Measurements from ENCODE around the gene WDR44.
A peak's percentile ranks its signal among the peaks of the same experiment; 100 is the strongest.
"Not testable (repeated sequence)": the region's sequence is repeated elsewhere in the genome, so short reads cannot be mapped to it uniquely, and the experiment has no call there.

Gene WDR44

DNA sequence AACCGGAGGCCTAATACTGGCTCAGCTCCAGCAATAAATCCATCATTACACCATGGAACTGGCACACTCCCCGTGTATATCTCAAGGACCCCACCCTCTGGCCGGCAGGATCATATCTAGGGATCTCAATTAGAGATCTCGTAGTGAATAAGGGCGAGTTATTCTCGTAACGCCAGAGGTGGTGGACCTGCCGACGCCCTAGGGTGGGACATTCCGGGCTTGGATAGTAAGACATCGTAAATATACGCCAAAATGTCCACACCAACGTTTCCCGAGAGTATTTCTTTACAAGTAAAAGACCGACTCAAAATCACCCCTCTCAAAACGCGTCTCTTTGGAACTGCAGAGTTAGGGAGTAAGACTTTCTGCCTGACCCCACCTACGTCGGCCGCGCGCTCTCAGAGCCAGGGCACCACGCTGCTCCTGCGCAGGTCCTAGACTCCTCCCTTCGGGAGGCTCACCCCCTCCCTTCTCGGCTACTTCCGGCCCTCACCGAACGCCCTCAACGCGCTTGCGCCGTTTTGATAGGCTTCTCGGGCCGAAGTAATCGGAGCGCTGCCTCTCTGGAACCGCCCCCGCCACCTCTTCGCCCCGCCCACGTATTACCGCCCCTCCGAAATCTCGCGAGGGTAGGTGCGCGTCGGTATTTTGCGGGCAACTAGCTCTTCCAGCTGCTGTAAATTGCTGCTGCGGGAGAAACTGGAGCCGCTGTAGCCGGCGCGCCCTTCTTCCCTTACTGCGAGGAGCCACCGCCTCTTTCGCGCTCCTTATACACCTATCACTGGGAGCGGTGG, at the start of gene WDR44:
Gene WDR44, plus strand, starts transcription at position 643 of the 794 bp plus-strand sequence. CDS start 398 bp downstream, outside the sequence.
- DNase-seq, result peak; percentile 84

DNA sequence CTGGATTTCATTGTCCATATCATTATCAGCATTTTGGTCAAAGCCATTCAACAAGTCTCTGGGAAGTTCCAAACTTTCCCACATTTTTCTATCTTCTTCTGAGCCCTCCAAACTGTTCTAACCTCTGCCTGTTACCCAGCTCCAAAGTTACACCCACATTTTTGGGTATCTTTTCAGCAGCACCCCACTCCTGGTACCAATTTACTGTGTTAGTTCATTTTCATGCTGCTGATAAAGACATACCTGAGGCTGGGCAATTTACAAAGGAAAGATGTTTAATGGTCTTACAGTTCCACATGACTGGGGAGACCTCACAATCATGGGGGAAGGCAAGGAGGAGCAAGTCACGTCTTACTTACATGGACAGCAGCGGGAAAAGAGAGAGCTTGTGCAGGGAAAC, 40.1 kb upstream of the WDR44 start:
- DNase-seq, result not testable (repeated sequence)

DNA sequence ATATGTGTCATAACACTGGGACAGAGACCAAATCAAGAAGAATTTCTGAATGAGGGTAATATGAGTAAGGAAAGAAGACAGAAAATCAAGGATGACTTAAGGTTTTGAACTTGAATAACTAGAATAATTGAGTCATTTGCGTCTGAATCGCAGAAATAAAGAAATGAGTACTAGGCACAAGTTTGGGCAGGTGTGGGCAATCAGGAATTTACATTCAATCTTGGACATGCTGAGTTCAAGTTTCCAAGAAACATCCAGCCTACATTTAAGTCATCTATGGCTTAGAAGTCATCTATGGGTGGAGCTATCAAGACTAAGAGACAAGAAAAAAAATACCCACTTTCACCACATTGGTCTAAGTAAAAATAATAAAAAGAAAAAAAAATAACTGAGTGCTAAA, 30.4 kb upstream of the WDR44 start:
- no peak for DNase-seq

GRCh38 chrX:118324588-118324987, 21.3 kb upstream of the WDR44 start:
- no peak for DNase-seq

DNA sequence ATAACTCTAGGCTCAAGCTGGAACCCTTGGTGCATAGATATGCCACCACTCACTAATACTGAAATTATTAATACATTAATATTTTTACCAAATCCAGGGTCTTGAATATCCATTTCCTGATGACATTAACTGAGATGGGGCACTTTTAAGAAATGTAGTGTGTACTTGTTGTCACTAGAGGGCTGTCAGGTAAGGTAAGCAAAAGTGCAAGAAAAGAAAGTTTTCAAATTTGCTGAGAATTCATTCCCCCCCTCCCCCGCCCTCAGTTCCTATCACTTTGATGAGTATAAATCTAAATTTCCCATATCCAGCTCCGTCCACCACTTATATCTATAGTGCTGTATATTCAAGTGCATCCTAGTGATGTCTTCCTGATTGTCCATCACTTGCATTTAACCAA, 20.5 kb upstream of the WDR44 start:
- no peak for DNase-seq

DNA sequence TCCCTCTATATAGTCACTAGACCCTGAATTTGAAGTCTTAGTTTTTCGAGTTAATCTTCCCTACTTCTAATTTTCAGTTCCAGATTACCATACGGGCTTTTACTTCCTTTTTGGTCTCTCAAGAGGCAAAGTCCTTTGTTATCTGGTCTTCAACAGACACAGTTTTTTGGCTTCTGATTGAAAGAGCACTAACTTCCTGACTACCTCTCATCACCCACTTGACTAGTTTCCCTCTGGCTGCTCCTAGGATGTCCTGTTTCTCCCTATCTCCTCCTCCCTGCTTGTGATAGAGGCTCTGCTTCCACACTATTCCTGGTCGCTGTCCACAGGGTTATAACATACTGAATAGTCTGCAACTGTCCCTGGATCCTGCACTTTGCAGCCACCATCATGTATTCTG, 16.7 kb upstream of the WDR44 start:
- no peak for DNase-seq

DNA sequence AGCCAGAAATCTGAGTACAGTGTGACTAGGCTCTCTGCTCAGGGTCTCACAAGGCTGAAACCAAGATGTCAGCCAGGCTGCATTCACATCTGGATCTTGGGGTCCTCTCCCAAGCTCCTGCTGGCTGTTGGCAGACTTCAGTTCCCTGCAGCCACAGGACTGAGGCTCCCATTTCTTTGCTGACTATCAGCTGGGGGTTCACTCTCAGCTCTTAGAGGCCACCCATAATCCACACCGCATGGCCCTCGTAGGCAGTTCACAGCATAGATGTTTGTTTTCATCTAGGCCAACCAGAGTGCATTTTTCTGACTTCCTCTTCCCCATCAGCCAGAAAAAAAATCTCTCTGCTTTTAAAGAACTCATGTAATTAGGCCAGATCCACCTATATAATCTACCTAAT, 8.2 kb upstream of the WDR44 start:
- DNase-seq, result no peak

DNA sequence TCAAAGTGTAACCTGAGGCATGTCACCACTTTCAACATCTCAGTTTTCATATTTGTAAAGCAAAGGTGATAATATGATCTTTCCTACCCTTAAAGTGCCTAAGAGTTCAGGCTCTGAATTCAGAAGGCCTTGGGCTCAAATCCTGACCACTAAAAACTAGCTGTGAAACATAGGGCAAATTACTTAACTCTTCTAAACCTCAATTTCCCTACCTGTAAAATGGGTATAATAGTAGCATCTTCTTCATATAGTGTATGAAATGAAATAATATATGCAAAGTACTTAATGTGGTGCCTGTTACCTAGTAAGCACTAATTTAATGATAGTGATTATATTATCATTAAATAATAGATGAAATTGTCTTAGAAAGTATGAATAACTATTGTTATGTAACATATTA, 7.0 kb upstream of the WDR44 start:
- DNase-seq, result no peak

DNA sequence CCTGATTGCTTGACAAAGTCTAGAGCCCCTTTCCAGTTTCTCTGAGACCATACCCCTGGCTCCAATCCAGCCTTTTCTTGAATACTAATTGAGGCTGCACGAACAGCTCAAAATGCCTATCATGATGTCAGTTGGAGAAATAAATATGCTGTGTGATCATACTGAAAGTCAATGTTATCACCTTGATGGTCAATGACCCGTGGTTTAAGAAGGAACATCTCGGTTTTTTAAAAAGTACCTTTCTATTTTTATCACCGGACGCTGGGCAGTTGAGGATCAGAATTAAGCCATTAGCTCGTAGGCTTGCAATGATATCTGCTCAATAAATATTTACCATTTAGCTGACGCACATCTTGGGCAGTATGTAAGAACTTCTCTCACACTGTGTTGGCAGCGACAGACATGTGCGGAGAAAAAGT, 852 bp upstream of the WDR44 start:
- DNase-seq, result peak; percentile 39

DNA sequence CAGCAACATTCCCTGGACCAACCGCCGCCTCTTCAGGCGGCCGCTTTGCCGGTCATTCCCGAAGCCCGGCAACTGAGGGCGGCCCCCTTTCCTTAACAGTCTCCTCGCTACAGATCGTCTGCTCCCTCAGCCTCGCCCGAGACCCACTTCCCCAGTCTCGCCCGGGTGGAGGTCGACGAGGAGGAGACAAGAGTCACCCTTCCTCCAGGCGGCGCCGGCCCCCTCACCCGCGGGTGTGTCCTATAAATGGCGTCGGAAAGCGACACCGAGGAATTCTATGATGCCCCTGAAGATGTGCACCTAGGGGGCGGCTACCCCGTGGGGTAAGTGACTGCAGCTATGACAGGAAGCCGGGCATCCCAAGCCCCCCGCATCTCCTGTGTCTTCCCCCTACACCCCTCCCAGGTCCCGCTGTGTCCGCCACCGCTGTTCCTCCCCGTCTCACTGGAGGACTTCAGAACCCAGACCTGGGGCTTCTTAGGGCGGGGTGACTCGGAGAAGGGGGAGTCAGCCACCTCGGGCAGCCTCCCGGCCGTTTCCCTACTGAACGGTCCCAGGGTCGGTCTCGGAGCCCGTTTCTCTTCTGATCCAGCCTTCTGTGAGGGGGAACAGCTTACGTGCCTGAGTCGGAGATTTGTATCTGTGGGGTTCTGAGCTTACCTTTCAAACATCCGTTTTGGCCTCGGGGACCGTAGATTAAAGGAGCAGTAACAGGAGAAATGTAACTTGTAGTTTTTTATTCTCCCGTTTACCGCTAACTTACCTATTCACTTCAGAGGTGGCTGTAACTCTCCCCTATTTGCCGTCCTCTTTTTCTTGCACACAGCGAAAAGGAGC, 570 bp downstream of the WDR44 start:
- no peak for DNase-seq

GRCh38 chrX:118347131-118347530, 1.2 kb downstream of the WDR44 start:
- no peak for DNase-seq

DNA sequence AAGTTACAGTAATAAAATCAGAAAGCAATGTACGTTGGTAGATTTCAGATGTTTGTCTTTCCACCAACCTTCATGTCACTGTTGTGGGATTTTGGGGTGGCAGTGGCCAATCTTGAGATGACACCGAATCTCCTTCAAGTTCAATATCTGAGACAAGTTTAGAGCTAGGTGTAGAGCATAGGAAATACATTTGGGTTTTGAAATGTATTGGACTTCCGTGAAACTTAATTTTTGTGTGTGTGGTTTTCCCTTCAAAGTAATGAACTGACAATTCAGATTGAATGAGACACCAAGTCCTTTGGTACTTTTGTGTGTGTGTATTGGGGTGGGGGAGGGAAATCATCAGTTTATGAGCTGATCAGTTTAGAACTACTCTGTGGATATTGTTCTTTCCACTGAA, 1.8 kb downstream of the WDR44 start:
- DNase-seq, result no peak

GRCh38 chrX:118348186-118348810, 2.4 kb downstream of the WDR44 start:
- DNase-seq, result no peak

DNA sequence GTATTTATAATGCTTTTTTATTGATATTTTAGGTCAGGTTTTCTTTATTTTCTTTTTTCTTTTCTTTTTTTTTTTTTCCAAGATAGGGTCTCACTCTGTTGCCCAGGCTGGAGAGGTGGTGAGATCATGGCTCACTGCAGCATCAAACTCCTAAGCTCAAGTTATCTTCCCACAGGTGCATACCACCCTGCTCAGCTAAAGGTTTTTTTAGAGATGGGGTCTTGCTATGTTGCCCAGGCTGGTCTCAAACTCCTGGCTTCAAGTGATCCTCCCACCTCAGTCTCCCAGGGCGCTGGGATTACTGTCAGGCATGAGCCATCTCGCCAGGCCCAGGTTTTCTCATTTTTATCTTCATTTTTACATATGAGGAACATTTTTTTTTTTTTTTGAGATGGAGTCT, 3.3 kb downstream of the WDR44 start:
- no peak for DNase-seq

DNA sequence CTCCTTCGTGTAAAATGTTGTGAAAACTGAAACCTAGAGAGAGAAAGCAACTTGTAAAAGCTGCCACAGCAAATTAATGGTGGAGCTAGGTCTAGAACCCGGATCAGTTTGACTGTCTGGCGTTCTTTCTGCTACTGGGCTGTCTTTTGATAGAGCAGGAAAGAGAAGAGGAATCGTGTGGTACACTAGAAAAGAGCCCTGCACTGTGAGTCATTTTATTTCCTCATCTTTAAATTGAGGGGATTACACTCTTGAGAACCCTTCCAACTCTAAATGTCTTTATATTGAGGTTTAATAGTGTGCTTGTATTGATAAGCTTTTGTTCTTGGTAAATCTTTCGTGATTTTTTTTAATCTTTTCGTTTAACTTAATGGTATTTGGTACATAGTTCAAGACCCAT, 4.3 kb downstream of the WDR44 start:
- peak; percentile 42 for DNase-seq

DNA sequence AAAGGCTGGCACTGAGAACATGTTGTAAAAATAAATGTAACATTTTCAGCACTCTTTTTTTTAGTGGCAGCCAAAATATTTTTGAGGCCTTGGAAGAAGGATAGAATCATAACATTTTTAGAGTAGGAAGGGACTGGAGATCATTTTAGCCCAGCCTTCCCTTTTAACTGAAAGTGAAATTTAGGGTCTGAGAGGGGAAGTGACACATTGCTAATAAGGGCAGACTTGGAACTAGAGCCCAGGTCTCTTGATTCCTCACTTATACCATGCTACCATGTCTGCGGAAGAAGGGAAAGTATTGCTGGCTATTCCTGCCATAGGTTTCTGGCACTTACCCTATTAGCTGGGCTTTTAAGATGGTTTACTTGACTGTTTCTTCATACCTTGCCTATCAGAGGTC, 4.8 kb downstream of the WDR44 start:
- no peak for DNase-seq

- DNase-seq, result no peak
These were observed 6.7 kb downstream of the WDR44 start for GRCh38 chrX:118352566-118352965.

DNA sequence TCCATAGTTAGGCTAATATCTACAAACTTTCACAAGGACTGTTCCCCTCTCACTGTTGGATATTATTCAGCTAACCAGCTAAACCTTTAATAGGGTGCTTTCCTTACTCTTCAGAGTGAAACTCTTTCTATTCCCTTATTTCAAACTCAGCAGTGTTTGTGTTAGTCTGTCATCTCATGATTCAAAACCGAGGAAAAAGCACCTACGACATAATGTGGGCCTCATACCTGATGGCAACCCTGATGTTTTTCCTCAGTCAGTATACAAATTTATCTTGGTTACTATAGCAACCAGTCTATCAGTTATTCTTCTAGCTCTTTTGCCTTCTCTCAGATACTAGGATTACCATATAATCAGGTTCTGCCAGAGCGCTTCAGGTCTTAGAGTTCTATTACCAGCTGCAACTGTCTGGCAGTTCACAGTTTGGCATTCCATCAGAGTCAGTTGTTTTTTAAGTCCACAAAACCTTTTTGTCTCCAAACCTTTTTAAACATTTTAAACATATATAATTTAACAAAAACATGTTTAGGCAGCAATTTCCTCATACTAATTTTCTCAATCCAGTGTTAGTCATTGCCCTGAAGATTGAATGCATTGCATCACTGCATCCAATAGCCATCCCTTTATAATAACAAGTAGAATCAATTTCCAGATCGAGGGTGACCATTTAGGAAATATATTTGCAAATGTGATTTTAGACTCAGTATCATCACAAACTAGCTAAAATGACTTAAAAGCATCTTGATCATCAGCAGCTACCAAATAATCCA, 7.4 kb downstream of the WDR44 start:
- DNase-seq, result no peak

DNA sequence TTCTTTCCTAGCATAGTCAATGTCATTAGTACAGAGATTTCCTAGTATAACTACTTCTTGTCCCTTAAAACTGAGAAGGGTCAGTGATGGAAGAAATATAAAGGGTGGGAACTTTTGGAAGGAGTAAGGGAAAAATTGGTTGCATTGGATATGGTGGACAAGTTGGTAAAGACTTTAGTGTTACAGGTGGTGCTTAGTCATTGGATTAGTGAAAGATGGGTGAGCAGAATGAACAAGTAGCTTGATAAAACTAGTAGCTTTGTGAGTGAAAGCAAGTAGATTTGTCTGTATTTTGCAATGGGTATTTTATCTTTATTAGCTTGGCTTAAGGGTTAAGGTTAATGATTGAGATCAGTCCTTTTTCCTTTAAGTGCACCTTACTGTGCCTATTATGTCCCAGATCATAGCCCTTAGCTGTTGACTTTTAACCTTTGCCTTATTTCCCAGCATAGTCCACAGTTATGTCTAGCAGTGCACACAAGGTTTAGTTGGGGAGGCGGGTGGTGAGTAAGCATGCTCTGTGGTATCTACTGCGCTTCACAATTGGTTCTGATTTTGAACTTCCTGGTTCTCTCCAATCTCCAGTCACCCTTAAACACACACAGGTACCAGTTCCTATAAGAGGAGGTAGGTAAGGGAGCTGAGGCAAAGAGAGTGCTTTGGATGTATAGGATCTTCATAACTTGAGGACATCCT, 9.5 kb downstream of the WDR44 start:
- no peak for DNase-seq

- no peak for DNase-seq
These were observed 10.3 kb downstream of the WDR44 start for GRCh38 chrX:118356154-118356701.

DNA sequence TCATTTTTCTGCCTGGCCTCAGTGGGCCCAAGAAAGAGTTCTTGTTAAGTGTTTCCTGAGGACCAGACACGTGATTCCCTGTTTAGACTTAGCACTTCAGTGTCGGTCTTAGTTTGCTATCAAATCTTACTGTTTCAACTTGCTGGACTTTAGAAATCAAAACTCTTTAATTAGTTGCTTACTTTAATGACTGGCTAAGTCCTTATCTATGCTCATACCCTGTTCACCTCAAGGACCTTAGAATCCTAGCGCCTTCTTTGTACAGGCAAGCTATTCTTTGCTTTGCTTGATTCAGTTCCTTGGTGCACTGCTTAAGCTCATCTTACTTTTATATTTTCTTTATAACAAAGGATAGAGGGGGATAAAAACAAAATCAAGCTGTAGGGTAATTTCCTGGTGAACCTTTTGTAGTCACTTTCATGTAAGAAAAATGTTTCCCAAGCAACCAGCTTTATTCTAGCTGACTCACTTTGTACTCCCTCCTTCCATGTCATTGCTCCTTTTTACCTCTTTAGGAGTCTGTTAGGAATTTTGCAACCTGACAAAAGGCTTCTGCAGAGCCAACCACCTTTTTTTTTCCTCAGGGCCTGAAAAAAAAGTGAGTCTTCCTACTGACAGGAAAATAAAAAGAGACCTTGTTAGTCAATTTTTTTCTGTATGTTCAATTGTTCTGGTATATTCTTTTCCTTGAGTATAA, 14.7 kb downstream of the WDR44 start:
- DNase-seq, result peak; percentile 64
